Progenitor cell of endocrine pancreas (in vitro differentiated cells): ENCODE data around the gene DUOX1. TPM values are rescaled to one million over a fixed set of nuclear protein-coding genes. Genes with fewer than 3 reads are reported as not detected.

Experiments
- DNase-seq: peaks from one replicate; pipeline ENCODE4 v3.0.0; 2021; ENCODE audit warnings: low spot score; ENCODE audit not compliant: unreplicated experiment
- H3K27ac Mint-ChIP-seq: 2 replicates; pipeline ENCODE4 v1.8.0; 2021; ENCODE audit warnings: mild to moderate bottlenecking, moderate library complexity, mixed read lengths
- H3K27me3 Mint-ChIP-seq: 2 replicates; pipeline ENCODE4 v1.8.0; 2021; ENCODE audit warnings: mixed read lengths
- H3K36me3 Mint-ChIP-seq: 2 replicates; pipeline ENCODE4 v1.8.0; 2022; ENCODE audit warnings: mixed read lengths; ENCODE audit not compliant: insufficient read depth
- H3K4me1 Mint-ChIP-seq: 2 replicates; pipeline ENCODE4 v1.8.0; 2021; ENCODE audit warnings: low read depth, mixed read lengths
- H3K4me3 Mint-ChIP-seq: 2 replicates; pipeline ENCODE4 v1.8.0; 2021; ENCODE audit warnings: low read depth, mild to moderate bottlenecking, moderate library complexity, mixed read lengths
- H3K9me3 Mint-ChIP-seq: 2 replicates; pipeline ENCODE4 v1.8.0; 2021; ENCODE audit warnings: low read depth, mixed read lengths
- CTCF ChIP-seq: fragments of 200-600 bp; sonication (generic); IDR thresholded peaks from one replicate; pipeline ENCODE4 v1.5.0; 2021; ENCODE audit warnings: antibody characterized with exemption, mild to moderate bottlenecking; ENCODE audit not compliant: unreplicated experiment
- total RNA-seq: library from RNA; stranded (reverse); gene quantifications from 2 replicates; pipeline ENCODE4 v1.2.1, GENCODE V29; 2021

DUOX1 gene
- total RNA-seq, 1 donor from 2014 or later = 1.4 TPM

DNA sequence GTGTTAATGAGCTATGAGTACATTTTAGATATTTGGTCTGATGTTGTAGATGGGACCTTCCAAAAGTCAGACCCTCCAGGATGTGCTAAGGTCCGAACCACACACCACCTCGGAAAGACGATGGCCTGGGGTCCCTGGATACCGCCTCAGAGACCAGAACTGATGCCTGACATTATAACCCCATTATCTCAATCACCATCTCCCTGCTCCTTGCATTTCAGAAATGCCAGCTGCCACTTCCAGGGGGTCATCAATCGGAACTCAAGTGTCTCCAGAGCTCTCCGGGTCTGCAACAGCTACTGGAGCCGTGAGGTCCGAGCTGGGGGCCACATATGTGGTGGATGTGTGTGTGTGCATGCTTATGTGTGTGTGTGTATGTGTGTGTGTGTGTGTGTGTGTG is 7.9 kb downstream of the DUOX1 start:
- Mint-ChIP-seq H3K36me3 (peaks cover 1% of the 10 kb centered on the region), H3K4me3 (no peak overlapping the region), H3K9me3 (no peaks in the 10 kb centered on the region), H3K4me1 (peaks cover 1% of the 10 kb centered on the region), H3K27me3 (peaks cover 38% of the 10 kb centered on the region), H3K27ac (no peak overlapping the region)
- no peak for TF ChIP-seq CTCF
- DNase-seq = no peak

DNA sequence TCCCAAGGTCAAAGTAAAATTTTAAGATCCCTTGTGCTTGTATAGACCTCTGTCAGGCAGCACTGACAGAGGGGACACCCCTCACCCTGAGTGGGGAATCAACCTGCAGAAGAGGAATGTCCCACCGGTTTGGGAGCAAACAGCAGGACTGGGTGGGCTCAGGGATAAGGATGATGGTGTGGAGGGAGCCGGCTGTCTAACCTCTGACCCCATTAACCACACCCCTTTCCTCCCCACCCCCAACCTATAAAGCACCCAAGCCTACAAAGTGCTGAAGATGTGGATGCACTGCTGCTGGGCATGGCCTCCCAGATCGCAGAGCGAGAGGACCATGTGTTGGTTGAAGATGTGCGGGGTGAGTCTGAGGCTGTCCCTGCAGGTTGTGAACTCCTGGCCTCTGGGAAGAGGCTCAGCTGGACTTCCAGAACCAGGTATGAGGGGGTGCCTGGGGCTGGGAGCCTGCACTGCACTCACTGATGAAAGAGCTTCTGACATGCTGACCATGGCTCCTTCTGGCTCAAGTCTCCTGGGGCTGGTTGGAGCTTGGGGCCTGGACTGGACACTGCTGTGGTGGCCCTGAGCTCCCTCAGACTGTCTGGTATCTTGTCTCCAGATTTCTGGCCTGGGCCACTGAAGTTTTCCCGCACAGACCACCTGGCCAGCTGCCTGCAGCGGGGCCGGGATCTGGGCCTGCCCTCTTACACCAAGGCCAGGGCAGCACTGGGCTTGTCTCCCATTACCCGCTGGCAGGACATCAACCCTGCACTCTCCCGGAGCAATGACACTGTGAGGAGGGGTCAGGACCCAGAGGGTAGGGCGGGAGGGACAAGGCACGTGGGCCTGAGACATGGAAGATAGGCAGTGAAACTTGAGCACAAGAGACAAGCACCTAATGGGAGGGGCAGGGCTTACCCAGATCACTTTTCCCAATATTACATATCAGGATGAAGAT is 9.3 kb downstream of the DUOX1 start:
- H3K4me1 Mint-ChIP-seq = peaks cover 1% of the 10 kb centered on the region
- TF ChIP-seq CTCF = no peak
- no peak overlapping the region for H3K27ac Mint-ChIP-seq
- H3K4me3 Mint-ChIP-seq = no peak overlapping the region
- H3K36me3 Mint-ChIP-seq = peaks cover 1% of the 10 kb centered on the region
- no peaks in the 10 kb centered on the region for H3K9me3 Mint-ChIP-seq
- peaks cover 27% of the 10 kb centered on the region for H3K27me3 Mint-ChIP-seq
- DNase-seq = no peak

DNA sequence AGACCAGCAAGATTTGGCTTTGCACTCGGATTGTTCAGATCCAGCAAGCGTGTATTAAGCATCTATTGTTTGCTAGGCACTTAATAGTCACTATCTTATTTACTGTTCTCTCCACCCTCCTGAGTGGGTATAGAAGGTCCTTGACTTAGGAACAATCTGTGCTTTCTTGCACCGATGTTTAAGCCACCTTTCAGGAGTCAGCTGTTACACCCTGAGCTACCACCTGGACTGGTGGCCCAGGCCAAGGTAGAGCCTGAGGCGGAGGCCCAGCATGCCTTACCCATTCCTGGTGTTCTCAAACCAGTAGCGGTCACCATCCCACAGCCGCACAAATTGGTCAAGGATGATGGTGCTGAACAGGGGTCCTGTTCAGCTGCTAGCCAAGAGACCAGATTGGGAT is 10.0 kb downstream of the DUOX1 start:
- no peak for DNase-seq
- Mint-ChIP-seq H3K4me3 (no peak overlapping the region), H3K27me3 (peaks cover 24% of the 10 kb centered on the region), H3K9me3 (no peaks in the 10 kb centered on the region), H3K36me3 (no peaks in the 10 kb centered on the region), H3K27ac (no peak overlapping the region), H3K4me1 (no peaks in the 10 kb centered on the region)
- no peak for TF ChIP-seq CTCF

GRCh38 chr15:45140557-45141250 is 10.9 kb downstream of the DUOX1 start:
- no peak overlapping the region for H3K27ac Mint-ChIP-seq
- no peaks in the 10 kb centered on the region for H3K36me3 Mint-ChIP-seq
- no peak for DNase-seq
- no peak for TF ChIP-seq CTCF
- peaks cover 26% of the 10 kb centered on the region for H3K27me3 Mint-ChIP-seq
- no peaks in the 10 kb centered on the region for H3K9me3 Mint-ChIP-seq
- H3K4me1 Mint-ChIP-seq = no peaks in the 10 kb centered on the region
- H3K4me3 Mint-ChIP-seq = no peak overlapping the region

DNA sequence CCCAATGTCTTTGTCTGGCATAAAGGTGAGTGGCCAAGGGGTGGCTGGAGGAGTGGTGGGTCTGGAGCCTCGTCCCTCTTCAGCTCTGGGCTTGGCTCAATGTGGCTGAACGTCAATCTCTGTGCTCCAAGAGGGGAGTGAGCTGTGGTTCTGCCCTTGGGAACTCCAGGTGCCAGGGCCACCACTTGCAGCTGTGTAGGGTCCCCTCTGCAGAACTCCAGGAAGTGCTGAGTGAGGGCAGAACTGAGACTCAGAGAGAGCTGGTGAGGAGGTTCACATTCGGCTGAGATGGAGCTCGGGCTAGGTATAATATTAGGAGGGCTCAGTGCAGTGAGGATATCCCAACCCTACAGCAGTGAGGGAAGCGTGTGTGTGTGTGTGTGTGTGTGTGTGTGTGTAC is 11.6 kb downstream of the DUOX1 start:
- no peak for TF ChIP-seq CTCF
- Mint-ChIP-seq H3K27ac (no peak overlapping the region), H3K36me3 (no peaks in the 10 kb centered on the region), H3K27me3 (peaks cover 28% of the 10 kb centered on the region), H3K9me3 (no peaks in the 10 kb centered on the region), H3K4me1 (no peaks in the 10 kb centered on the region), H3K4me3 (no peak overlapping the region)
- no peak for DNase-seq
